ENCODE results near the gene ISG15.

GRCh38 chr1:975365-975764 lies 37.9 kb upstream of the ISG15 start:
- TF ChIP-seq RAD21 (IDR thresholded peaks at IDR 0.05; ENCODE audit: low read depth), result no peak
- no peak for TF ChIP-seq ZBTB7A (IDR thresholded peaks at IDR 0.05; ENCODE audit: low read depth)

Data from Ishikawa (cell line).